ENCODE results near the gene SPTLC2. TPM values are rescaled to one million over a fixed set of nuclear protein-coding genes. Genes with fewer than 3 reads are reported as not detected.

SPTLC2 gene
- total RNA-seq, 1 donor from 2014 or later = 46.1 TPM

DNA sequence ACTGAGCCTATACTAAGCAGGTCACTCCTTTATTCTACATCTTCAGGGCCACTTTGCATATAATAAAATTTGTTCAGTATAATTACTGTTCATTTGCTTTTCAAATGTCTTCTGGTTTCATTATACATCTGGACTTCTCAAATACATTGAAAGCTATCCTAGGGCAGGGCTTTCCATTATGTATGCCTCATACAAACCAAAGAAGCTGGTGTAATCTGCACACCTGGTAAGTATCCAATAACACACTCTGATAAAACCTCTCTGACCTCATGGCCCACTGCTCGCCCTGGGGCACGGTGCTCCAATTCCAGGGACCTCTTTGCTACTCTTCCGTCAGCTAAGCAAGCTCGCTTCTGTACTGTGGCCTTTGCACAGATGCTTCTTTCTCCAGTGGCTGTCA, 95.9 kb downstream of the SPTLC2 start:
- Histone ChIP-seq H3K36me3 (peaks cover 67% of the 10 kb centered on the region), H3K4me3 (no peak overlapping the region)
- intact Hi-C loops (cut with DNase I) = no loop called here

DNA sequence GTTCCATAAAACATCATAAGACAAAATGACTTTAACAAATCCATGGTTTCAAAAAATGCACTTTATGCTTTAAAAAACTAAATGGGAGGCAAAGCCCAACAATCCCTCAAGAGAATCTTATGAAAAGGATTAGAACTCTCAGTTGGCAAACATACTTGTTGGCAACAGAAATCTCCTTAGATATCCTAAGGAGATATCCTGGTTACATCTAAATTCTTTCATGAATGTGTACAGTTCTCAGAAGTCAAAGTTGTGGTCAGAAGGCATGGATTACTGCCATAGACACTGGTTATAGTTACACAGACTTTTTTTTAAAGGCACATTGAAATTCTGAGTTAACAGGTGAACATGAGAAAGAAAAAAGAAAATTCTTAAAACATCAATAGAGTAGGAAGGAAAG, 100.3 kb downstream of the SPTLC2 start:
- Histone ChIP-seq H3K27me3 (ENCODE audit: low read depth) (no peaks in the 10 kb centered on the region), H3K4me1 (no peaks in the 10 kb centered on the region), H3K27ac (no peak overlapping the region), H3K36me3 (peaks cover 94% of the 10 kb centered on the region), H3K4me3 (no peak overlapping the region), H3K9me3 (no peaks in the 10 kb centered on the region)
- TF ChIP-seq, protein P1, sequence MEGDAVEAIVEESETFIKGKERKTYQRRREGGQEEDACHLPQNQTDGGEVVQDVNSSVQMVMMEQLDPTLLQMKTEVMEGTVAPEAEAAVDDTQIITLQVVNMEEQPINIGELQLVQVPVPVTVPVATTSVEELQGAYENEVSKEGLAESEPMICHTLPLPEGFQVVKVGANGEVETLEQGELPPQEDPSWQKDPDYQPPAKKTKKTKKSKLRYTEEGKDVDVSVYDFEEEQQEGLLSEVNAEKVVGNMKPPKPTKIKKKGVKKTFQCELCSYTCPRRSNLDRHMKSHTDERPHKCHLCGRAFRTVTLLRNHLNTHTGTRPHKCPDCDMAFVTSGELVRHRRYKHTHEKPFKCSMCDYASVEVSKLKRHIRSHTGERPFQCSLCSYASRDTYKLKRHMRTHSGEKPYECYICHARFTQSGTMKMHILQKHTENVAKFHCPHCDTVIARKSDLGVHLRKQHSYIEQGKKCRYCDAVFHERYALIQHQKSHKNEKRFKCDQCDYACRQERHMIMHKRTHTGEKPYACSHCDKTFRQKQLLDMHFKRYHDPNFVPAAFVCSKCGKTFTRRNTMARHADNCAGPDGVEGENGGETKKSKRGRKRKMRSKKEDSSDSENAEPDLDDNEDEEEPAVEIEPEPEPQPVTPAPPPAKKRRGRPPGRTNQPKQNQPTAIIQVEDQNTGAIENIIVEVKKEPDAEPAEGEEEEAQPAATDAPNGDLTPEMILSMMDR (IDR thresholded peaks at IDR 0.05) = no peak
- ATAC-seq = no peak
- intact Hi-C loops (cut with DNase I) = no loop called here
- no peak for DNase-seq

More for the DNA sequence above, 95.9 kb downstream of the SPTLC2 start:
- H3K27ac ChIP-seq = no peak overlapping the region
- no peaks in the 10 kb centered on the region for H3K4me1 ChIP-seq
- H3K9me3 ChIP-seq = no peaks in the 10 kb centered on the region
- ATAC-seq = no peak
- no peaks in the 10 kb centered on the region for H3K27me3 ChIP-seq (ENCODE audit: low read depth)
- DNase-seq = no peak
- TF ChIP-seq, protein P1 (IDR thresholded peaks at IDR 0.05) = no peak

DNA sequence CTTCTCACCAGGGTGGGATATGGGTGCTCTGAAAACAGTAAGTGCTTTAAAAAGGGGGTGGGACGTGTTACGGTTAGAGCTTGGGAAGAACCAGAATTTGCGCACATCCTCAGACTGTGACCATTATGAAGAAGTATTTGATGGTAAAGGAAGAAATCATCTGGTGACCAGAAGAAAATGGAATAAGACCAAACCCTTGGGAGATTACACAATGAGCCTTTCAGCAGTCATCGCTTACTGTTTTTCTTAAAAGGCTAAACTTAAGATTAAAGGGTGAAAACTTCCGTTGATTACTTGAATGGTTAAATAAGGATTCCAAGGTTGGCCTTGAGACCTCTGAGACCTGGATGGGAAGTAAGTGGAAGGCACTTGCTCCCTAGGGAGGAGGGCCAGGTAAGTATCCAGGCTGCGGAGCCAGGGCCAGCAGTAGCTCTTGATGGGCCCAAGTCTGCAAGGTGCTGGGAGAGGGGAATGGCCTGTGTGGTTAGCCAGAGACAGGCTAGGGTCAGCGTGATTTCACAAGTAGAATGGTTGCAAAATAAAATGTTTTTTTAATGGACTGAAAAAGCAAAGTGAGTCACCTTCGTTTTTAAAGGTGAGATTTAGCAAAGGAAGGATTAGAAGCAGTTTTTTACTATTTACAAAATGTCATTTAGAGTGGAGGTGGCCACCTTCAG, 104.8 kb downstream of the SPTLC2 start:
- DNase-seq (no peak), ATAC-seq (no peak)
- Histone ChIP-seq H3K27me3 (ENCODE audit: low read depth) (no peaks in the 10 kb centered on the region), H3K36me3 (peaks cover 93% of the 10 kb centered on the region), H3K9me3 (no peaks in the 10 kb centered on the region), H3K4me1 (no peaks in the 10 kb centered on the region), H3K27ac (no peak overlapping the region), H3K4me3 (no peak overlapping the region)
- intact Hi-C loops (cut with DNase I) = no loop called here
- TF ChIP-seq, protein P1 (IDR thresholded peaks at IDR 0.05) = no peak

DNA sequence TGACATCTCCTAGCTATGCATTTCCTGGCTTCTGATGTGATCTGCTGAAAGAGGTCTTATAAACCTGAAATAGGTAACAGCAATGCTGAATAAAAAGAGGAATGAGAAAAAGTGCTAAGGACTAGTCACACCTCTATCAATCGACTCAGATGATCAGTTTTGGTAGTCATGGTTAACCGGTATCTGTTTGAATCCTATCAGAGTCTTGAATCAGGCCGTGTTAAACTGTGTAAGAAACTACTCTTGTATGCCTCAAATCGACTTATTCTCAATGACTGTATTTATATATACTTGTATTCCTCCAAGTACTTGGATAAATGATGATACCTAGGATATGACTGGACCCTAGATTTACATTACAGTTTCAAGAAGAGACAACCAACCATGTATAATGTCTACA, 107.1 kb downstream of the SPTLC2 start:
- H3K27ac ChIP-seq = no peak overlapping the region
- H3K36me3 ChIP-seq = peaks cover 75% of the 10 kb centered on the region
- H3K9me3 ChIP-seq = no peaks in the 10 kb centered on the region
- no peaks in the 10 kb centered on the region for H3K27me3 ChIP-seq (ENCODE audit: low read depth)
- no peak for ATAC-seq
- no peak for DNase-seq
- no peak overlapping the region for H3K4me3 ChIP-seq
- H3K4me1 ChIP-seq = no peaks in the 10 kb centered on the region
- intact Hi-C loops (cut with DNase I) = no loop called here
- TF ChIP-seq, protein P1 (IDR thresholded peaks at IDR 0.05) = no peak

DNA sequence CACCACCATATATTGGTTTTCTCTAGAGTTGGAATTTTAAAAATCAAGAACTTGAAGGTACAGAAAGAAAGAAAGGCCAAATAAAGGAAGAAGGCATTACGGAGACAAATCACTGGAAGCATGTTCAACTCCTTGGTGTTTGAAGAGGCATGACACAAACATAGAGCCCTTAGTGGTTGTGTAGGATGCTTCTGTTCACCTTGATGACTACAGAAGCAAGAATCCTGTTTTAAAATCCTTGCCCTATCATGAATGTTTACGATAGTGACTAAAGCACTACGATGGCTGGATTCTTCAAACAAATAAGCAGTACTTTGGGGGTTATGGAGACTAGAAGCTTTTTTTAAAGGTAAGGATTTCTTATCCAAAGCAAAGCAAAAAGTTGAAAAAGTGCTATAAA, 107.6 kb downstream of the SPTLC2 start:
- TF ChIP-seq, protein P1 (IDR thresholded peaks at IDR 0.05) = no peak
- ATAC-seq (no peak), DNase-seq (no peak)
- Histone ChIP-seq H3K4me1 (no peaks in the 10 kb centered on the region), H3K36me3 (peaks cover 70% of the 10 kb centered on the region), H3K27ac (no peak overlapping the region), H3K4me3 (no peak overlapping the region), H3K9me3 (no peaks in the 10 kb centered on the region), H3K27me3 (ENCODE audit: low read depth) (no peaks in the 10 kb centered on the region)
- intact Hi-C loops (cut with DNase I) = no loop called here

Data from lower lobe of right lung (tissue), 2 donors.